ENCODE results near the gene STRN4. TPM values are rescaled to one million over a fixed set of nuclear protein-coding genes. Genes with fewer than 3 reads are reported as not detected.

Gene STRN4
- total RNA-seq, 4 donors from 2014 or later = 81.6 to 306 (median 174) TPM

GRCh38 chr19:46700704-46701103 is 45.5 kb downstream of the STRN4 start:
- DNase-seq = no peak
- Histone ChIP-seq H3K27ac (no peak overlapping the region), H3K27me3 (no peaks in the 10 kb centered on the region), H3K9me3 (no peaks in the 10 kb centered on the region), H3K4me1 (peaks cover 0 to 10% (median 6%) of the 10 kb centered on the region in 4 donors), H3K4me3 (no peak overlapping the region), H3K36me3 (peaks cover 0 to 59% (median 22%) of the 10 kb centered on the region in 4 donors)
- TF ChIP-seq POLR2AphosphoS5 (IDR thresholded peaks at IDR 0.05) (no peak), POLR2A (IDR thresholded peaks at IDR 0.05) (no peak), CTCF (IDR thresholded peaks at IDR 0.05) (no peak), EP300 (IDR thresholded peaks at IDR 0.05; ENCODE audit: low read depth) (no peak)
- WGBS, 2 donors (ENCODE audit: low coverage in 1 of 2) = 90% methylated on average over 13 of the region's 13 CpGs; no CpG with 5 or more reads in 1 of the 2 donors
- in situ Hi-C loops (cut with MboI; ENCODE audit: low pct_ligation_motif_present in 1 of 4, low pct_unique_long_range_greater_than_20kb in 1 of 4, low sequenced_read_pairs in 3 of 4) (no loop called here), intact Hi-C loops (cut with DNase I; ENCODE audit: low total_unique reads) (loop anchor here (5.0 kb wide), 1 partner anchor 47 kb away; the partner anchor contains the start of genes FKRP and STRN4)

GRCh38 chr19:46698395-46699321 is 47.6 kb downstream of the STRN4 start:
- DNase-seq = no peak
- 83 to 94% methylated on average over 2 to 11 of the region's 11 CpGs for WGBS, 2 donors (ENCODE audit: low coverage in 1 of 2)
- no peak overlapping the region for H3K4me3 ChIP-seq
- H3K4me1 ChIP-seq = peaks cover 0 to 10% (median 6%) of the 10 kb centered on the region in 4 donors
- intact Hi-C loops (cut with DNase I; ENCODE audit: low total_unique reads) = no loop called here
- TF ChIP-seq EP300 (IDR thresholded peaks at IDR 0.05; ENCODE audit: low read depth) = no peak
- no peak for TF ChIP-seq POLR2A (IDR thresholded peaks at IDR 0.05)
- no peak for TF ChIP-seq CTCF (IDR thresholded peaks at IDR 0.05)
- TF ChIP-seq POLR2AphosphoS5 (IDR thresholded peaks at IDR 0.05) = no peak
- H3K27me3 ChIP-seq = no peaks in the 10 kb centered on the region
- peaks cover 0 to 74% (median 31%) of the 10 kb centered on the region in 4 donors for H3K36me3 ChIP-seq
- H3K27ac ChIP-seq = no peak overlapping the region
- no peaks in the 10 kb centered on the region for H3K9me3 ChIP-seq
- in situ Hi-C loops (cut with MboI; ENCODE audit: low pct_ligation_motif_present in 1 of 4, low pct_unique_long_range_greater_than_20kb in 1 of 4, low sequenced_read_pairs in 3 of 4) = no loop called here

DNA sequence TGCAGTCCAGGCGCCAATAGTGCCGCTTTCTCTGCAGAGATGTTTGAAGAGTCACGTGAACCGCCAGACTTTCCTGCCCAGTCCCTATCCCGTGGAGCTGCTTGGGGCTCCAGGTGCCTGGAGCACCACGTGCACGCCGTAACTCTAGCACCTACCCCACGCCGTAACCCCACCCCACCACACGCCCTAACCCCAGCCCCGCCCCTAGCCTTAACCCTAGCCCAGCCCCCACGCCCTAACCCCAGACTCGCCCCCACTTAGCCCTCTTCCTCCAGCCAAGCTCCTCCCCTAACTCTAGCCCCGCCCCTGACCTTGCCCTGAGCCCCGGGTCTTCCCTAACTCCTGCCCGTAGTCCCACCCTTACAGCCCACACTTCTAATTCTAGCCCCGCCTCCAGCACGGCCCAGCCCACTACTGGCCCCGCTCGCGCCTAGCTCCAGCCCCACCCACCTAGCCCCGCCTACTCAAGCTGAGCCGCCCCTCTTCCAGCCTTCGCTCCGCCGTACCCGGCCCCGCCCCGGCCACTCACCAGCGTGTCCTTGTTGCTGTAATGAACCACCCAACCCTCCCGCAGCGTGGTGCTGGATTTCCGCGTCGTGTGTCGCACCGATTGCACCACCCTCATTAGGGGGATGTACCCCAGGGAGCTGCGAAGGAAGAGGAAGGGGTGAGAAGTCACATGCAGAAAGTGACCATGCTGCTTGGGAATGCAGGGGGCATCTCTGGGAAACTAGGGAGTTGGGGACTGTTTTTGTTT is 48.9 kb downstream of the STRN4 start:
- in situ Hi-C loops (cut with MboI; ENCODE audit: low pct_ligation_motif_present in 1 of 4, low pct_unique_long_range_greater_than_20kb in 1 of 4, low sequenced_read_pairs in 3 of 4) = no loop called here
- Histone ChIP-seq H3K36me3 (peaks cover 0 to 78% (median 32%) of the 10 kb centered on the region in 4 donors), H3K4me1 (peaks cover 0 to 10% (median 6%) of the 10 kb centered on the region in 4 donors), H3K27ac (peak overlapping the region in 3 of 4 donors; percentile 9 to 27 (median 22)), H3K9me3 (no peaks in the 10 kb centered on the region), H3K4me3 (no peak overlapping the region), H3K27me3 (no peaks in the 10 kb centered on the region)
- peak; percentile 96 for DNase-seq
- TF ChIP-seq CTCF (IDR thresholded peaks at IDR 0.05) = no peak
- TF ChIP-seq POLR2AphosphoS5 (IDR thresholded peaks at IDR 0.05) = no peak
- TF ChIP-seq EP300 (IDR thresholded peaks at IDR 0.05; ENCODE audit: low read depth) = no peak
- intact Hi-C loops (cut with DNase I; ENCODE audit: low total_unique reads) = no loop called here
- 40 to 43% methylated on average over 9 to 39 of the region's 39 CpGs for WGBS, 2 donors (ENCODE audit: low coverage in 1 of 2)

- H3K36me3 ChIP-seq = peaks cover 0 to 78% (median 32%) of the 10 kb centered on the region in 4 donors
- in situ Hi-C loops (cut with MboI; ENCODE audit: low pct_ligation_motif_present in 1 of 4, low pct_unique_long_range_greater_than_20kb in 1 of 4, low sequenced_read_pairs in 3 of 4) = no loop called here
- TF ChIP-seq CTCF (IDR thresholded peaks at IDR 0.05) = no peak
- TF ChIP-seq POLR2A (IDR thresholded peaks at IDR 0.05) = no peak
- TF ChIP-seq POLR2AphosphoS5 (IDR thresholded peaks at IDR 0.05) = no peak
- TF ChIP-seq EP300 (IDR thresholded peaks at IDR 0.05; ENCODE audit: low read depth) = no peak
Observed at GRCh38 chr19:46696866-46697203, 49.4 kb downstream of the STRN4 start.

More at GRCh38 chr19:46696866-46697203, 49.4 kb downstream of the STRN4 start:
- intact Hi-C loops (cut with DNase I; ENCODE audit: low total_unique reads) = no loop called here
- H3K9me3 ChIP-seq = no peaks in the 10 kb centered on the region
- DNase-seq = no peak
- peak overlapping the region in 3 of 4 donors; percentile 9 to 27 (median 22) for H3K27ac ChIP-seq
- H3K4me3 ChIP-seq = no peak overlapping the region
- 67 to 84% methylated on average over 2 to 9 of the region's 9 CpGs for WGBS, 2 donors (ENCODE audit: low coverage in 1 of 2)
- peaks cover 0 to 10% (median 6%) of the 10 kb centered on the region in 4 donors for H3K4me1 ChIP-seq
- H3K27me3 ChIP-seq = no peaks in the 10 kb centered on the region
